ENCODE data around the gene SDK1.

The SDK1 gene

DNA sequence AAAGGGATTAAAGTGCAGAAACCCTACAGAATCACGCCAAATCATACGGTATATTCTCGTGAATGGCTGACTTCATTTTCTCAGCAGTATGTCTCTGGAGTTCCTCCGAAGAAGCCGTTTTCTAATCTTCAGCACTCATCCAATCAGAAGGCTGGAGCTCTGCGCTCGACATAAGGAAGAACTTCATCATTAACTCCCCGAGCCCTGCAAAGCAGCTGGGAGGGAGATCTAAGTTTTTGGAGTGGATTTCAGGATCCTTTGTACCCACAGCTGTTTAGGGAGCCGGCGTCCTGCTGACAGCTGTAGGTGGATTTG is 40.7 kb upstream of the SDK1 start:
- Histone ChIP-seq H2AFZ (ENCODE audit: low read depth, low read length) (no peak overlapping the region), H2BK120ac (ENCODE audit: low read depth, low read length) (no peak overlapping the region), H2AK5ac (ENCODE audit: low read length, severe bottlenecking) (no peak overlapping the region), H3K18ac (ENCODE audit: low read depth in 1 of 2, low read length in 2 of 2) (peak overlapping the region in 1 of 2 experiments; percentile 40), H3K27ac (ENCODE audit: low read length, poor library complexity, severe bottlenecking) (no peak overlapping the region), H3K4ac (ENCODE audit: low read depth in 1 of 2, low read length in 2 of 2) (no peak overlapping the region), H2BK15ac (ENCODE audit: low read depth, poor library complexity, severe bottlenecking) (no peak overlapping the region), H3K4me2 (ENCODE audit: low read length, poor library complexity, severe bottlenecking) (no peak overlapping the region), H3K36me3 (ENCODE audit: control insufficient read depth in 1 of 2, insufficient read depth in 2 of 2, low read depth in 1 of 2, low read length in 2 of 2) (no peaks in the 10 kb centered on the region), H3K9me3 (ENCODE audit: control insufficient read depth, low read length) (peaks cover 3% of the 10 kb centered on the region), H4K91ac (ENCODE audit: low read length) (no peak overlapping the region), H3K23ac (ENCODE audit: low read length in 2 of 2) (no peak overlapping the region), H3K4me1 (ENCODE audit: control insufficient read depth, insufficient read depth, low read depth, low read length) (no peaks in the 10 kb centered on the region), H3K9ac (ENCODE audit: low read length) (peak overlapping the region; percentile 90), H3K27me3 (ENCODE audit: control insufficient read depth in 1 of 2, insufficient read depth in 1 of 2, low read length in 2 of 2) (peaks cover 0 to 26% of the 10 kb centered on the region in 2 experiments), H3K4me3 (ENCODE audit: insufficient read depth in 1 of 2, low read depth in 1 of 2, low read length in 2 of 2) (peak overlapping the region in 1 of 2 experiments; percentile 79), H2BK5ac (ENCODE audit: low read depth, low read length, poor library complexity, severe bottlenecking) (no peak overlapping the region), H4K8ac (ENCODE audit: low read length) (no peak overlapping the region), H3K14ac (ENCODE audit: low read length in 2 of 2) (no peak overlapping the region), H3K79me1 (replicated peaks; ENCODE audit: low read length, poor library complexity, severe bottlenecking) (no peaks in the 10 kb centered on the region), H2BK12ac (ENCODE audit: low read length in 2 of 2) (no peak overlapping the region)
- 79% methylated on average over 7 of the region's 10 CpGs for WGBS
- DNase-seq, result no peak

GRCh38 chr7:3264693-3265339 is 36.2 kb upstream of the SDK1 start:
- Histone ChIP-seq H3K4ac (ENCODE audit: low read depth in 1 of 2, low read length in 2 of 2) (no peak overlapping the region), H3K27ac (ENCODE audit: low read length, poor library complexity, severe bottlenecking) (no peak overlapping the region), H3K9me3 (ENCODE audit: control insufficient read depth, low read length) (no peaks in the 10 kb centered on the region), H4K8ac (ENCODE audit: low read length) (no peak overlapping the region), H3K9ac (ENCODE audit: low read length) (no peak overlapping the region), H3K4me1 (ENCODE audit: control insufficient read depth, insufficient read depth, low read depth, low read length) (peaks cover 4% of the 10 kb centered on the region), H3K4me3 (ENCODE audit: insufficient read depth in 1 of 2, low read depth in 1 of 2, low read length in 2 of 2) (no peak overlapping the region), H2BK15ac (ENCODE audit: low read depth, poor library complexity, severe bottlenecking) (no peak overlapping the region), H2AK5ac (ENCODE audit: low read length, severe bottlenecking) (no peak overlapping the region), H3K36me3 (ENCODE audit: control insufficient read depth in 1 of 2, insufficient read depth in 2 of 2, low read depth in 1 of 2, low read length in 2 of 2) (no peaks in the 10 kb centered on the region), H3K23ac (ENCODE audit: low read length in 2 of 2) (no peak overlapping the region), H2AFZ (ENCODE audit: low read depth, low read length) (no peak overlapping the region), H2BK5ac (ENCODE audit: low read depth, low read length, poor library complexity, severe bottlenecking) (no peak overlapping the region), H3K18ac (ENCODE audit: low read depth in 1 of 2, low read length in 2 of 2) (no peak overlapping the region), H2BK120ac (ENCODE audit: low read depth, low read length) (no peak overlapping the region), H4K91ac (ENCODE audit: low read length) (no peak overlapping the region), H3K79me1 (replicated peaks; ENCODE audit: low read length, poor library complexity, severe bottlenecking) (no peaks in the 10 kb centered on the region), H3K14ac (ENCODE audit: low read length in 2 of 2) (no peak overlapping the region), H3K4me2 (ENCODE audit: low read length, poor library complexity, severe bottlenecking) (no peak overlapping the region), H3K27me3 (ENCODE audit: control insufficient read depth in 1 of 2, insufficient read depth in 1 of 2, low read length in 2 of 2) (peaks cover 0 to 20% of the 10 kb centered on the region in 2 experiments), H2BK12ac (ENCODE audit: low read length in 2 of 2) (no peak overlapping the region)
- no peak for DNase-seq
- WGBS, result 21% methylated on average over 4 of the region's 9 CpGs

DNA sequence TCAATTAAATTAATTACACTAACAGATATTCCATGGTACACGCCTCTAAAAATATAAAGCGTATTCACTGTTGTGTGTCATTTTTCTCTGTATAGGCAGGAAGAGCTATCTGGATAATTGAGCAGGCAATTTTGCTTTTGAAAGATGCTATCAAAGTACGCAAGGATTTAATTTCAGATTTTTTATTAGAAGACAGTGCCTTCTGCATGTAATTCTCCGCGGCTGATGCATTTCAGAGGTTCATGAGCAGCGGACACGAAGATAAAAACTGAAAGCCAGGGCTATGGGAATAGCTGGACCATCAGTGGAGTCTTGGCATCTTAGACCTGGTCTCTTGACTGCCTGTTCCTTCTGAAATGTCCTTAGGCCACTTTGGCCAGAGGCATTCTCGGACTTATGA is 35.7 kb upstream of the SDK1 start:
- no peak overlapping the region for H3K9ac ChIP-seq (ENCODE audit: low read length)
- no peak overlapping the region for H3K27ac ChIP-seq (ENCODE audit: low read length, poor library complexity, severe bottlenecking)
- no peak overlapping the region for H2BK5ac ChIP-seq (ENCODE audit: low read depth, low read length, poor library complexity, severe bottlenecking)
- H4K8ac ChIP-seq (ENCODE audit: low read length), result no peak overlapping the region
- H2BK12ac ChIP-seq (ENCODE audit: low read length in 2 of 2), result no peak overlapping the region
- H3K14ac ChIP-seq (ENCODE audit: low read length in 2 of 2), result no peak overlapping the region
- H2AFZ ChIP-seq (ENCODE audit: low read depth, low read length), result no peak overlapping the region
- WGBS, result 84% methylated on average over 8 of the region's 8 CpGs
- no peak overlapping the region for H3K4me2 ChIP-seq (ENCODE audit: low read length, poor library complexity, severe bottlenecking)
- H3K36me3 ChIP-seq (ENCODE audit: control insufficient read depth in 1 of 2, insufficient read depth in 2 of 2, low read depth in 1 of 2, low read length in 2 of 2), result no peaks in the 10 kb centered on the region
- H3K4ac ChIP-seq (ENCODE audit: low read depth in 1 of 2, low read length in 2 of 2), result no peak overlapping the region
- H3K23ac ChIP-seq (ENCODE audit: low read length in 2 of 2), result no peak overlapping the region
- H3K27me3 ChIP-seq (ENCODE audit: control insufficient read depth in 1 of 2, insufficient read depth in 1 of 2, low read length in 2 of 2), result peaks cover 0 to 20% of the 10 kb centered on the region in 2 experiments
- H2BK120ac ChIP-seq (ENCODE audit: low read depth, low read length), result no peak overlapping the region
- H3K18ac ChIP-seq (ENCODE audit: low read depth in 1 of 2, low read length in 2 of 2), result no peak overlapping the region
- H4K91ac ChIP-seq (ENCODE audit: low read length), result no peak overlapping the region
- H3K4me1 ChIP-seq (ENCODE audit: control insufficient read depth, insufficient read depth, low read depth, low read length), result peaks cover 4% of the 10 kb centered on the region
- no peaks in the 10 kb centered on the region for H3K79me1 ChIP-seq (replicated peaks; ENCODE audit: low read length, poor library complexity, severe bottlenecking)
- H3K4me3 ChIP-seq (ENCODE audit: insufficient read depth in 1 of 2, low read depth in 1 of 2, low read length in 2 of 2), result no peak overlapping the region
- H2AK5ac ChIP-seq (ENCODE audit: low read length, severe bottlenecking), result no peak overlapping the region
- no peak overlapping the region for H2BK15ac ChIP-seq (ENCODE audit: low read depth, poor library complexity, severe bottlenecking)
- peaks cover 2% of the 10 kb centered on the region for H3K9me3 ChIP-seq (ENCODE audit: control insufficient read depth, low read length)
- no peak for DNase-seq

GRCh38 chr7:3266240-3266639 is 34.8 kb upstream of the SDK1 start:
- H3K23ac ChIP-seq (ENCODE audit: low read length in 2 of 2), result no peak overlapping the region
- WGBS, result 93% methylated on average over 1 of the region's 4 CpGs

More at GRCh38 chr7:3266240-3266639, 34.8 kb upstream of the SDK1 start:
- H4K91ac ChIP-seq (ENCODE audit: low read length), result no peak overlapping the region
- no peak overlapping the region for H3K9ac ChIP-seq (ENCODE audit: low read length)
- peaks cover 0 to 20% of the 10 kb centered on the region in 2 experiments for H3K27me3 ChIP-seq (ENCODE audit: control insufficient read depth in 1 of 2, insufficient read depth in 1 of 2, low read length in 2 of 2)
- no peak for DNase-seq
- H3K14ac ChIP-seq (ENCODE audit: low read length in 2 of 2), result no peak overlapping the region
- H3K36me3 ChIP-seq (ENCODE audit: control insufficient read depth in 1 of 2, insufficient read depth in 2 of 2, low read depth in 1 of 2, low read length in 2 of 2), result no peaks in the 10 kb centered on the region
- no peak overlapping the region for H3K18ac ChIP-seq (ENCODE audit: low read depth in 1 of 2, low read length in 2 of 2)
- H3K9me3 ChIP-seq (ENCODE audit: control insufficient read depth, low read length), result peaks cover 3% of the 10 kb centered on the region
- H2BK5ac ChIP-seq (ENCODE audit: low read depth, low read length, poor library complexity, severe bottlenecking), result no peak overlapping the region
- H3K4me2 ChIP-seq (ENCODE audit: low read length, poor library complexity, severe bottlenecking), result no peak overlapping the region
- peaks cover 4% of the 10 kb centered on the region for H3K4me1 ChIP-seq (ENCODE audit: control insufficient read depth, insufficient read depth, low read depth, low read length)
- no peaks in the 10 kb centered on the region for H3K79me1 ChIP-seq (replicated peaks; ENCODE audit: low read length, poor library complexity, severe bottlenecking)
- H4K8ac ChIP-seq (ENCODE audit: low read length), result no peak overlapping the region
- no peak overlapping the region for H2AK5ac ChIP-seq (ENCODE audit: low read length, severe bottlenecking)
- no peak overlapping the region for H3K27ac ChIP-seq (ENCODE audit: low read length, poor library complexity, severe bottlenecking)
- H3K4ac ChIP-seq (ENCODE audit: low read depth in 1 of 2, low read length in 2 of 2), result no peak overlapping the region
- no peak overlapping the region for H2BK12ac ChIP-seq (ENCODE audit: low read length in 2 of 2)
- H2BK120ac ChIP-seq (ENCODE audit: low read depth, low read length), result no peak overlapping the region
- H3K4me3 ChIP-seq (ENCODE audit: insufficient read depth in 1 of 2, low read depth in 1 of 2, low read length in 2 of 2), result no peak overlapping the region
- no peak overlapping the region for H2AFZ ChIP-seq (ENCODE audit: low read depth, low read length)
- H2BK15ac ChIP-seq (ENCODE audit: low read depth, poor library complexity, severe bottlenecking), result no peak overlapping the region

All from mesenchymal stem cell (in vitro differentiated cells and primary cell).